NB4 (cell line): ENCODE data around the gene KLF3.

ENCODE experiments used
- MYC ChIP-seq: IDR thresholded peaks from 2 replicates; pipeline ENCODE4 v1.6.1; 2011; ENCODE audit warnings: low read depth, low read length
- POLR2A ChIP-seq: IDR thresholded peaks from 2 replicates; pipeline ENCODE4 v1.6.1; 2011; ENCODE audit warnings: mild to moderate bottlenecking; ENCODE audit not compliant: insufficient read length; ENCODE audit errors: extremely low read depth
- TF ChIP-seq, protein P1 (sequence below): IDR thresholded peaks from one replicate; pipeline ENCODE4 v1.5.1; 2012; ENCODE audit warnings: low read depth, low read length
- TF ChIP-seq, protein P2 (sequence below): IDR thresholded peaks from 2 replicates; pipeline ENCODE4 v1.6.1; 2011; ENCODE audit warnings: low read depth, low read length

DNA sequence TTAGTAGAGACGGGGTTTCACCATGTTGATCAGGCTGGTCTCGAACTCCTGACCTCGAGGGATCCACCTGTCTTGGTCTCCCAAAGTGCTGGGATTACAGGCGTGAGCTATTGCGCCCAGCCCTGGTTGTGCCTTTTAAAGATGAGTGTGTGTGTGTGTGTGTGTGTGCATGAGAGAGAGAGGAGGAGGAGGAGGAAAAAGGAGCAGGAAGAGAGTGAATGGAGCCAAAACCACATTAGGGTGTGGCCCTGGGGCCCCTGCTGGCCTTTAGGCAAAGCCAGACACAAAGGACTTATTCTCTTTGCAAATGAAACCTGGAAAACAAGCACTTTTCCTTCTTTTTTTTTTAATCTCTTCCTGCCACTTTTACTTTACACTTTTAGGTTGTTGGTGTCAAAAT is 48.2 kb upstream of the KLF3 start:
- TF ChIP-seq, protein P1, sequence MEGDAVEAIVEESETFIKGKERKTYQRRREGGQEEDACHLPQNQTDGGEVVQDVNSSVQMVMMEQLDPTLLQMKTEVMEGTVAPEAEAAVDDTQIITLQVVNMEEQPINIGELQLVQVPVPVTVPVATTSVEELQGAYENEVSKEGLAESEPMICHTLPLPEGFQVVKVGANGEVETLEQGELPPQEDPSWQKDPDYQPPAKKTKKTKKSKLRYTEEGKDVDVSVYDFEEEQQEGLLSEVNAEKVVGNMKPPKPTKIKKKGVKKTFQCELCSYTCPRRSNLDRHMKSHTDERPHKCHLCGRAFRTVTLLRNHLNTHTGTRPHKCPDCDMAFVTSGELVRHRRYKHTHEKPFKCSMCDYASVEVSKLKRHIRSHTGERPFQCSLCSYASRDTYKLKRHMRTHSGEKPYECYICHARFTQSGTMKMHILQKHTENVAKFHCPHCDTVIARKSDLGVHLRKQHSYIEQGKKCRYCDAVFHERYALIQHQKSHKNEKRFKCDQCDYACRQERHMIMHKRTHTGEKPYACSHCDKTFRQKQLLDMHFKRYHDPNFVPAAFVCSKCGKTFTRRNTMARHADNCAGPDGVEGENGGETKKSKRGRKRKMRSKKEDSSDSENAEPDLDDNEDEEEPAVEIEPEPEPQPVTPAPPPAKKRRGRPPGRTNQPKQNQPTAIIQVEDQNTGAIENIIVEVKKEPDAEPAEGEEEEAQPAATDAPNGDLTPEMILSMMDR, result no peak
- TF ChIP-seq POLR2A, result no peak
- TF ChIP-seq, protein P2, sequence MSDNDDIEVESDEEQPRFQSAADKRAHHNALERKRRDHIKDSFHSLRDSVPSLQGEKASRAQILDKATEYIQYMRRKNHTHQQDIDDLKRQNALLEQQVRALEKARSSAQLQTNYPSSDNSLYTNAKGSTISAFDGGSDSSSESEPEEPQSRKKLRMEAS, result no peak
- TF ChIP-seq MYC, result no peak
